GM12891 (cell line): ENCODE measurements around the gene TERC.

Source experiments
- PAX5 ChIP-seq: IDR thresholded peaks from 2 replicates; pipeline ENCODE4 v1.6.1; 2011; ENCODE audit warnings: low read length, moderate library complexity, mild to moderate bottlenecking; ENCODE audit not compliant: insufficient read depth, severe bottlenecking
- POLR2A ChIP-seq: IDR thresholded peaks from 2 replicates; pipeline ENCODE4 v1.6.1; 2011; ENCODE audit warnings: low read depth, low read length, control low read depth
- POU2F2 ChIP-seq: IDR thresholded peaks from 2 replicates; pipeline ENCODE4 v1.6.1; 2011; ENCODE audit warnings: low read depth, mild to moderate bottlenecking, control low read depth, low read length, moderate library complexity
- TAF1 ChIP-seq: IDR thresholded peaks from 2 replicates; pipeline ENCODE4 v1.6.1; 2011; ENCODE audit warnings: low read depth, low read length, control low read depth

DNA sequence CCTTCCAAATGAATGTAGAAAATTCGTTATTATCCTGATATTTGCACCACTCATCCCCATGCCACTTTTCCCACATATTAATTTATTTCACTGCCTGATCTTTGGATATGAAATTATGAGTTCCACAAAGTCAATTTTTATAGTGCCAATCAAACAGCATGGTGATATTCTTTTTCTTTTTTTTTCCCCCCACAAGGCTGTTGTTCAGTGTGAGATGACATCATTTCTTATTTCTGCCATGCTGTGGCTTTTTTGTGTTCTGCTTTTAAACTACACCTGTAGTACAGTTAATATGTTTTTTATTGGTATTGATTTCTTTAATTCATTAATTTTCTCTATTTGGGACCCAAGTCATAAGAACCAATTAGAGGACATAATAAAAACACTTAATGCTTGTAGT is 22.9 kb upstream of the TERC start:
- no peak for TF ChIP-seq POLR2A
- TF ChIP-seq POU2F2 = no peak
- no peak for TF ChIP-seq PAX5
- no peak for TF ChIP-seq TAF1
